GM12892 (cell line): ENCODE measurements around the gene PAX2.

Experiments used
- DNase-seq: peaks from one replicate; pipeline ENCODE4 v3.0.0; 2011; ENCODE audit not compliant: insufficient read length
- FAIRE-seq: peaks from 2 replicates; lab custom pipeline; 2011; peaks lifted over from hg19 to GRCh38; lab: Jason Lieb, UNC
- POLR2A ChIP-seq: IDR thresholded peaks from 2 replicates; pipeline ENCODE4 v1.6.1; 2011; ENCODE audit warnings: low read depth, low read length, control low read depth
- POLR2AphosphoS5 ChIP-seq: IDR thresholded peaks from 2 replicates; pipeline ENCODE4 v1.6.1; 2011; ENCODE audit warnings: low read depth, low read length, control low read depth
- TAF1 ChIP-seq: IDR thresholded peaks from 2 replicates; pipeline ENCODE4 v1.6.1; 2011; ENCODE audit warnings: low read depth, mild to moderate bottlenecking, control low read depth, low read length, borderline replicate concordance

The PAX2 gene

DNA sequence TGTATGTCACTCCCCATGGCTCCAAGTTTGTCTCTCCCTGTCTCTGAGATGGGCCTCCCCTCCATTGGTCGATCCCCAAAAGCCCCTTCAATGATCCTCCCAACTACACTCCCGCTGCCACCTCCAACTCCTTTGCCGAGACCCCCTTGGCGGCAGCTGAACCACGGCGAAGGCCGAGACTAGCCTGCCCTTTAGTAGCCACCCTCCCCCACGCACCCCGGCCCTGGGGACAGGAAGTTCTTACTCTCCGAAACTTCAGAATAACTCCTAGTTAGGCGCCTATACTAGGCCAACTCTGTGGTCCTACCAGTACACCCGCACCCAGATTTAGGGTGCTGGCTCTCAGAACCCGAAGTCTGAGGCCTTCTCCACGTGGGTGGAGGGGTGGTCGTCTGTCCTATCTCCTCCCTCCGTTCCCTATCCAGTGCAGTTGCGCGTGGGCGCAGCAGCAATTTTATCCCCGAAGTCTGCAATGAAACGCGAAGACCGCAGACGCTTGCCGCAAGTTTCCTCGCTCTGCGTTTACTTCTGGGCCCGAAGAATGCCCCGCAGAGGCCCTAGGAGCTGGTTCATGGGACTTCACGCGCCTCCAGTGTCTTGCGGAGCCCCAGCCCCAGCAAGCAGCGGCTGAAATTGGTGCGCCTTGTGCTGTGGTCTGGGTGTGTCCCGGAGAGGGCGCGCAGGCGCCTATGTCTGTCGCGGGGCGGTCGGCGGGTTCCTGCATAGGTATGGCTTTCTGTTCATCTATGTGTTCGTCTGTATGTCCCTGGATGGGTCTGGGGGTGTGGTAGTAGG, 84.7 kb downstream of the PAX2 start:
- DNase-seq (no peak), FAIRE-seq (no peak)
- TF ChIP-seq TAF1 = no peak
- no peak for TF ChIP-seq POLR2AphosphoS5
- no peak for TF ChIP-seq POLR2A

DNA sequence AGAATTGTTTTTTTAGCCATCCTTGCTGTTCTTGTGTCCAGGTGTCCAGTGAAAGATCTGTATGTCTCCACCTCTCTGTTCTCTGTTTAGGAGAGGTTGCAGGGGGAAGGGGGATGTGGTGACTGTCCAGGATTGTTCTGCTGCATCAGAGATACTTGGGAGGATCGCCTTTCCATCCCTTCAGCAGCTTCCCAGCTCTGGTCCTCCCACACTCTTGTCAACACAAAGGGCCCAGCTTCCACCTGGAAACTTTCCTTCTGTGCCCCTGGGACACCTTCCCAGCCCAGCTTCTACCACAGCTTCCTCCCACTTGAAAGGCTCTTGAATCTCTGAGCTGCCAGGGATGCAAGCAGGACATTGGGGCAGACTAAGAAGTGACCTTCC, 85.3 kb downstream of the PAX2 start:
- DNase-seq = no peak
- TF ChIP-seq TAF1 (no peak), POLR2AphosphoS5 (no peak), POLR2A (no peak)
- FAIRE-seq = no peak

DNA sequence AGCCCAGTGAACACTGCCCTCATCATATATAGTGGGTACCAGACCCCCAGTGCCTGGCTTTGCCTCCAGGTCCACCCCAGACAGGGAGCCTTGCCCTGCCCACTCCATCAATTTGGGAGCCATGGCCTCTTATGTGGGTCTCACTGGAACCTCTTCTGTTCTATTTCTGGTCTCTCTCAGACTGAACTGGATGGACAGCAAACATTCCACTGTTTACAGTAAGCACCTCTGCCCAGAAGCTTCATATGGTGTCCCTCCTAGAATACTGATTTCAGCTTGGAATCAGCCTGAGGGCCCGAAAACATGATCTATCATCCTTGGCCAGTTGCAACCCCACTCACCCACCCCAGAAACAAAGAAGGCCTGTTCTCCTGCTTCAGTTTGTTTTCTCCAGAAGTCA, 86.4 kb downstream of the PAX2 start:
- DNase-seq (no peak), FAIRE-seq (no peak)
- TF ChIP-seq POLR2AphosphoS5 (no peak), TAF1 (no peak), POLR2A (no peak)

DNA sequence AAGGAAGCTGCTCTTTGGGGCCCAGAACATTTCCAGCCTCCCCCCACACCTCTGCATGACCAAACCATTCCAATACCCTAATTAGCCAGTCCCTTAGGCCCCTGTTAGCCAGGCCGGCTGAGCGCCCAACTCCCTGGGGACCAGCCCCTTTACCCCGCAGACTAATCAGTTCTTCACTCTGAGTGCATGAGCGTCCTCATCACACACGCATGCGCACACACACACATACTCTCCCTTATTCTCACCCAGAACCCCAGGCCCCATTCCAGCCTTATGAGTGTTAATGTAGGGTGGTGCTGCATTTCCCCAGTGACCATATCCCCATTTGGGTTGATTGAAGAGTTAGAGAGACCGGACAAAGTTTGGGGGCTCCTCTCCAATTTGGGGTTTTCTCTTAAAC, 90.4 kb downstream of the PAX2 start:
- TF ChIP-seq TAF1 (no peak), POLR2A (no peak), POLR2AphosphoS5 (no peak)
- no peak for DNase-seq
- no peak for FAIRE-seq

DNA sequence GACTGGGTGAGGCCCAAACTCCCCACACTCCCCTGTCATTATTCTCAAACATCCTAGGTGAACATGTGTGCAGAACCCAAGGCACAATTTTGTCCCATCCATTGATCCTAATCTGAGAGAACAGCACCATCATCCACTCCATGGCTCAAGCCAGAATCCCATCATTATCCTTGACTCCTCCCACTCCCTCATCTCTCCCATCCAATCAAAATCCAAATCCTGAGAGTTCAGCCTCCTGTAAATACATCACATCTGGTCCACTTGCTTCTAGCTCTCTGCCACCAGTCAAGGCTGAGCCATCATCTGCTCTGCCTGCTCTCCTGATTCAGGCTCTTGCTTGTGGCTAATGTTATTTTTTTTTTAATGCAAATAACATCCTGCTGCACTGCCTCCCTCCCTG, 91.5 kb downstream of the PAX2 start:
- DNase-seq = no peak
- no peak for TF ChIP-seq TAF1
- TF ChIP-seq POLR2A = no peak
- TF ChIP-seq POLR2AphosphoS5 = no peak
- FAIRE-seq = no peak

DNA sequence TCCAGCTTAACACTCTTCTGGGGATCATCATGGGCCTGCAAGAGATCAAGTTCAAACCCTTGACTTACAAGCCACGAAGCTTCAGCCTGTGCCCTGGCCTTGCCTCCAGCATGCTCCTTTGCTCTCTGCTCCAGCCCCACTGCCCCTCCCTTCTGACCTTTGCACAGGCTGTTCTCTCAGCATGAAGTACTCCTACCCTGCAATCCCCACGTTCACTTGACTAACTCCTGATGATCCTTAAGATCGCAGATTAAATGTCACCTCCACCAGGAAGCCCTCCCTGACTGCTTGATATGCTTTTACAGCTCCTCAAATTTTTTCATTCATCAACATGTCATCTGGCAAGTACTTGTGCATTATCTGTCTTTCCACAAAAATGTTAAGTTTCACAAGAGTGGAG, 91.9 kb downstream of the PAX2 start:
- FAIRE-seq (no peak), DNase-seq (no peak)
- TF ChIP-seq POLR2AphosphoS5 (no peak), POLR2A (no peak), TAF1 (no peak)

DNA sequence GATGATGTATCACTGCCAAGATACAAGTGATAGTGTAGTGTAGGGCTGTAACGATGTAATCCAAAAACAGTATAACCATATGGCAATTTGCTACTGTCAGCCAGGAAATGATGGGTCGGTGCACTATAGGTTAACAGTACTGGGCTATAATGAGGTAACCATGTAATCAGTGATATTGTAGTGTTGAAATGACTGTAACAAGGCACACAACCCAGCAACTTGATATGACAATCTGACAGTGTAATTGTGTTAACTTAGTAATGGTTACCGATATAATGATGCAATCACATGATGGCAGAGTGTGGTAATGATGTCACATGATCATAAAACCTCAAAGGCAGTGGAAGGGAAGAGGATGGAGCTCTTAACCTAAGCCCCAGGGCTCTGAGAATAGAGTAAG, 93.6 kb downstream of the PAX2 start:
- TF ChIP-seq TAF1 (no peak), POLR2AphosphoS5 (no peak), POLR2A (no peak)
- DNase-seq (no peak), FAIRE-seq (no peak)

DNA sequence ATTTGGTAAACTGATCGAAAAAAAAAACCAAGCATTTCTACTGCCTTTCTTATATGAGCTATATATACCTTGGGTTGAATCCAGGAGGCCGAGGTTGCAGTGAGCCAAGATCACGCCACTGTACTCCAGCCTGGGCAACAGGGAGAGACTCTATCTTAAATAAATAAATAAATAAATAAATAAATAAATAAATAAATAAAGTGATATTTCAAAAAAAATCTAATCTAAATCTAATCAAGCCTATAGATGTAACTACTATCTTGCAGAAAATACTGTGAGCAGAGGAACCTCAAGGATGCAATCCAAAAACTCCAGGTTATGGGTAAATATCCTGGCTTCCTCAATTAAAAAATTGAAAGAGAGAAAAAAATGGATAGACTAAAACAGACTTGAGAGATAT, 96.1 kb downstream of the PAX2 start:
- TF ChIP-seq POLR2A (no peak), POLR2AphosphoS5 (no peak), TAF1 (no peak)
- no peak for FAIRE-seq
- DNase-seq = no peak

DNA sequence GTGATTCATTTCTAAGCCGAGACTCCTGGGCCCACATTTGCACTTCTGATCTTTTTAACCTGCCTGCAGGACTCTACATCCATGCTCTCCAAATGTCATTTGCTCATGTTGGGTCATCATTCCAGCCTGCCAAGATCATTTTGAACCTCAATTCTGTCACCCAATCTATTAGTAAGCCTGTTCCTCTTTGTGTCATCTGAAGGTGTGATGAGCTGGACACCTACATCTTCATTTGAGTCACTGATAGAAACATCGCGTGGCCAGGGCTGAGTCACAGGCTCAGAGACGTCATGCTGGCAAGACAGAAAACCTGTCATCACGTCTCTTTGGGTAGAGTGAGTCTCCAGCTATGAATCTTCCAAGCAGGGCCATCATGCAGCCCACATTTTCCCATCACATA, 102.1 kb downstream of the PAX2 start:
- TF ChIP-seq POLR2A = no peak
- FAIRE-seq = peak; percentile 67
- no peak for DNase-seq

DNA sequence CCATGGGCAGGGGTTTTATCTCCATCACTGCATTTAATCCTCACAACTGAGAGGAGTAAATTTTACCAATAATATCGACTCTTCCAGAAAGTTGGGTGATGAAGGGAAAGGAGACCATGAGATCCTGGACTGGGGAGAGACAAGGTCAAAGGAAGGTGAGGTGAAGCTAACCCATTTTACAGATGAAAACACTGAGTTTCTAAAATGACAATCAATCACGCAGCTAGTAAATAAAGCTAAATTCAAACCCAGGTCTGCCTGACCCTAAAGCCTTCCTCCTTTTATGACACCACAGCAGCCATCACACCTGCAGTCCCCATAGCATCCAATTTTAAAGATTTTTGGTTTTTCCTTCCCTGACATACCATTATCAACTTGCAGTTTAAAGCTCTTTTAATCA, 103.4 kb downstream of the PAX2 start:
- FAIRE-seq = no peak
- DNase-seq = no peak
- TF ChIP-seq TAF1 = no peak
- no peak for TF ChIP-seq POLR2AphosphoS5
- TF ChIP-seq POLR2A = no peak

DNA sequence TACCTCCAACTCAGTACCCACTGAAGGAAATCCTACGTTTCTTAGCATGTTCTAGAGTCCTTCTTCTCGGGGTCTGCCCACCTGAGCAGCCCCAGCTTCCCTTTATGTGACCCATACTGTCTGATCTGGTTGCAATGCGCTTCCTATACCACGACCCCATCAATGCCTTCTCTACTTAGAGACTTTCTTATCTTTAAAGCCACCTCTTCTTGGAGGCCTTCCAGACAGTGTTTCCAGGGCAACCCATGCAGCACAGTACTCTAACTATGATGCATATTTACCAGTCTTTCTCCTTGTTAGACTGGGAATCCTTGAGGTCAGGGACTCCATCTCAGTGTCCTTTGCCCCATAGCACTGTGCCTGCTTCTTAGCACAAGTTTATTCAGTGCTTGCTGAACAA, 112.9 kb downstream of the PAX2 start:
- no peak for FAIRE-seq
- DNase-seq = no peak
- no peak for TF ChIP-seq POLR2AphosphoS5

DNA sequence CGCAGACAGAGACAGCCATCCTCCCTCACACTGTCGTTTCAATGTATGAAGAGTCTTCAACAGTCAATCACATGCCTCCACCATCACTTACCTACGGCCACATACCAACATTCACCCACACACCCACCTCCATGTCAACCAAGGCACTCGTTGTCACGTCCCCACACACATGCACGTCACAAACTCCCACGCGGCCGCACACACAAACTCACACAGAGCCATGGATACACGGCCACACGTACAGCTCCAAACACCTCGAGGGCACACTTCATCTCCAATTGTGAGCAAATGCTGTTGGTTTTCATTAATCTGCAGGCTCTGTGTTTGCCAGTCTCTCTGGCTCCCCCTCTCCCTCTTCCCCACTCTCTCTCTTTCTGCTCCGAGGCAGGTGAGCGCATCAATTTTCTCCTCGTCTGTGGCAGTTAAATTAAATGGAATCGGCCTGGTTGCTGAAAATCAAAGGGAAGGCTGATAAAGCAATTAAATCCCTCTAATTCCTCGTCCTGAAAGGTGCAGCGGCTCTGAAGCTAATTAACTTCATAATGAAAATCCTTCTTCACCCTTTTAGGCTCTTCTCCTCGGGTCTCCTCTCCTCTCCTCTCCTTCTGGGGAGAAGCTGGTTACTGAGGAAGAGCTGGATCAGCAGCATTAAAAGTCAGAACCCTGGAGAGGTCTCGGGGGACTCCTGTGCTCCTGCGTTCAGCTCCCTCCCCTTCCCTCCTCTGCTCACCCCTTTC, 113.5 kb downstream of the PAX2 start:
- TF ChIP-seq POLR2AphosphoS5 (no peak), POLR2A (no peak), TAF1 (no peak)
- DNase-seq = no peak
- no peak for FAIRE-seq

DNA sequence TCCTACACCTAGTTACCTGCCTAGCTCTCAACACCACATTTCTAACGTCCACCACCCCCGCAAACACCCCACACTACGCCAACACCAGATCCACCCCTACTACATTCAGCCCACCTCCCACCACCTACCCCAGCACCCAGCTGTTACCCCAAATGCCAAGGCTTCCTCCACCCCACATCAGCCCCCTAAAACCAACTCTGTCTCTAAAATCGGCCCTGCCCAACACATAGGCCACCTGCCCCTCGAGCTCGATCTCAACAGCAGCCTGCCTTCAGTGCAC, 114.0 kb downstream of the PAX2 start:
- TF ChIP-seq POLR2AphosphoS5 (no peak), TAF1 (no peak), POLR2A (no peak)
- FAIRE-seq = no peak
- DNase-seq = no peak
